22Rv1 (cell line): ENCODE results near the gene DDT.
"Not testable (repeated sequence)": the region's sequence is repeated elsewhere in the genome, so short reads cannot be mapped to it uniquely, and the experiment has no call there.

ENCODE experiments used
- H3K27ac ChIP-seq: fragments of 450-650 bp; 2 replicates; pipeline ENCODE4 v1.5.1; 2017
- ZFX ChIP-seq: fragments of 450-650 bp; IDR thresholded peaks from 2 replicates; pipeline ENCODE4 v1.6.1; 2017; ENCODE audit warnings: antibody characterized with exemption, borderline replicate concordance
- TF ChIP-seq, protein P1 (sequence below): fragments of 450-650 bp; IDR thresholded peaks from 2 replicates; pipeline ENCODE4 v1.5.1; 2017; ENCODE audit warnings: mild to moderate bottlenecking

The DDT gene

DNA sequence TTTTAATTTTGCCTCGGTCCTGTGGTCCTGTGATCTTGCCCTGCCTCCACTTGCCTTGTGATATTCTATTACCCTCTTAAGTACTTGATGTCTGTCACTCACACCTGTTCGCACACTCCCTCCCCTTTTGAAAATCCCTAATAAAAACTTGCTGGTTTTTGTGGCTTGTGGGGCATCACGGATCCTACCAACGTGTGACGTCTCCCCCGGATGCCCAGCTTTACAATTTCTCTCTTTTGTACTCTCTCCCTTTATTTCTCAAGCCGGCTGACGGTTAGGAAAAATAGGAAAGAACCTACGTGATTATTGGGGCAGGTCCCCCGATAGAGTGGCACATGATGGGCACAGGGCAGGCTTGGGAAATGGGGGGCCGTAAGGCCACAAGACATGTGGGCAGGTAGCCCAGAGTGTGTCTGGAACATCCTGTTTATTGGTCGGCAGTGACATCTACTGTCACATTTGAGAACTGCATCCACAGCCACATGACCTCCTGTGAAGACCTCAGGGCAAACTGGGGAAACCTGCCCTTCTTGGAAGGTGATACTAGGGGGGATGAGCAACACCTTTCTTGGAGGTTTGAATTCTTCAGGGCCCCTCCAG is 17.8 kb downstream of the DDT start:
- TF ChIP-seq, protein P1, sequence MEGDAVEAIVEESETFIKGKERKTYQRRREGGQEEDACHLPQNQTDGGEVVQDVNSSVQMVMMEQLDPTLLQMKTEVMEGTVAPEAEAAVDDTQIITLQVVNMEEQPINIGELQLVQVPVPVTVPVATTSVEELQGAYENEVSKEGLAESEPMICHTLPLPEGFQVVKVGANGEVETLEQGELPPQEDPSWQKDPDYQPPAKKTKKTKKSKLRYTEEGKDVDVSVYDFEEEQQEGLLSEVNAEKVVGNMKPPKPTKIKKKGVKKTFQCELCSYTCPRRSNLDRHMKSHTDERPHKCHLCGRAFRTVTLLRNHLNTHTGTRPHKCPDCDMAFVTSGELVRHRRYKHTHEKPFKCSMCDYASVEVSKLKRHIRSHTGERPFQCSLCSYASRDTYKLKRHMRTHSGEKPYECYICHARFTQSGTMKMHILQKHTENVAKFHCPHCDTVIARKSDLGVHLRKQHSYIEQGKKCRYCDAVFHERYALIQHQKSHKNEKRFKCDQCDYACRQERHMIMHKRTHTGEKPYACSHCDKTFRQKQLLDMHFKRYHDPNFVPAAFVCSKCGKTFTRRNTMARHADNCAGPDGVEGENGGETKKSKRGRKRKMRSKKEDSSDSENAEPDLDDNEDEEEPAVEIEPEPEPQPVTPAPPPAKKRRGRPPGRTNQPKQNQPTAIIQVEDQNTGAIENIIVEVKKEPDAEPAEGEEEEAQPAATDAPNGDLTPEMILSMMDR: peak; percentile 73
- H3K27ac ChIP-seq: not testable (repeated sequence)

DNA sequence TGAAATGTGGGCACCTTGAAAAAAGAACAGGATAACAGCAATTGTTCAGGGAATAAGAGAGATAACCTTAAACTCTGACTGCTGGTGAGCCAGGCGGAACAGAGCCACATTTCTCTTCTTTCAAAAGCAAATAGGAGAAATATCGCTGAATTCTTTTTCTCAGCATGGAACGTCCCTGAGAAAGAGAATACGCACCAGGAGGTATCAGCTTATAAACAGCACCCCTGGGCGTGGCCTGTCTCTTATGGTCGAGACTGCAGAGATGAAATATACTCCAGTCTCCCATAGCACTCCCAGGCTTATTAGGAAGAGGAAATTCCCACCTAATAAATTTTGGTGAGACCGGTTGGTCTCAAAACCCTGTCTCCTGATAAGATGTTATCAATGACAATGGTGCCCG is 18.4 kb downstream of the DDT start:
- H3K27ac ChIP-seq: not testable (repeated sequence)

DNA sequence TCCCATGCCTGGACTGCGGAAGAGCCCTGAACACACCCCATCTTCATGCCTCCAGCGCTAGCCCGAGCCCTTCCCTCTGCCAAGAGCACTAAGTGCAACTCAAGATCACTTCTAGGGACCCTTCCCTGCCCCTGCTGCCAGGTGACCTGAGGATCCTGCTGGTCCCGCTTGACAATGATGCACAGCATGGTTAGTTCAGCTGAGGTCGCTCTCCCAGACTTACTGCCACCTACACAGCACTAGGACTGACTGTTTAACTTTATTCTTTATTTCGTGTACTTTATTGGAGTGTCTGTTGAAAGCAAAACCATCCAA is 19.3 kb downstream of the DDT start:
- H3K27ac ChIP-seq: not testable (repeated sequence)

DNA sequence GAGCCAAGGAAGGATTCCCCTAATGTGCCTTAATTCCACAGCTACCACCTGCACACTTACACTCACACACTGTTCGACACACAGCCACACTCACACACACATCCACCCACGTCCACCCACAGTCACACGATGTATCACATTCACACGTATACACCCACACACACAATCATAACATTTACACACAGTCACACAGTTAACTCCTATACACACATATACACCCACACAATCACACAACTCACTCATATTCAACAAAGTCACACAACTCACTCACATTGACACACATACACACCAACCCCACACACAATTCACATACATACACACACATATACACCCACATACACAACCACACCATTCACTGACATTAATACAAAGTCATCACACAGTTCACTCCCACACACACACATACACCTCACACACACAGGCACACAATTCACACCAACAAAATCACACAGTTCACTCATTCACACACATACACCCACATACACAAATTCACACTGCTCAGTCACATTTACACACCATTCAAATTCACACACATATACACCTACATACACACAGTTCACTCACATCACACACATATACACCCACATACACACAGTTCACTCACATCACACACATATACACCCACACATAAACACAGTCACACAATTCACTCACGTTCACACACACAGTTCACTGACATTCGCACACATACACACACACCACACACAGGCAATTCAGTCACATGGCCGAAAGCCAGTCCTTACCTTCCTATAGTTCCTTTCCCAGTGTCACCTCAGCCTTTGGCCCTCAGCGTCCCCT is 19.8 kb downstream of the DDT start:
- H3K27ac ChIP-seq: not testable (repeated sequence)

DNA sequence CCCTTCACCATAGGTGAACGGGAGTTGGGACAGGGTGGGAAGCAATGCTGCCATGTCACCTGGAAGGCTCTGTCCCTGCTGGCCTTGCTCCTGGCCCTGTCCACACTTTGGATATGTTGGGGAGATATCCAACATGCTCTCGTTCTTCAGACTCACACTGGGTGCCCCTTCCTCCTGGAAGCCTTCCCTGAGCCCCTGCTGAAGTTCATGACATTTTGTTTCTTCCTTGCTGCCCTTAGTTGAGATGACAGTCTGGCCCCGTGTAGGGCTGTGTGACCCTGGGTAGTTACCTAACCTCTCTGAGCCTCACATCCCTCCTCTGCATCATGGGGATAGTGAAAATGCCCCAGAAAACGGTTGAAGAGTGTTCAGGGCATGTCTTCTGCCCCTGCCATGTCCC is 20.8 kb downstream of the DDT start:
- not testable (repeated sequence) for H3K27ac ChIP-seq

DNA sequence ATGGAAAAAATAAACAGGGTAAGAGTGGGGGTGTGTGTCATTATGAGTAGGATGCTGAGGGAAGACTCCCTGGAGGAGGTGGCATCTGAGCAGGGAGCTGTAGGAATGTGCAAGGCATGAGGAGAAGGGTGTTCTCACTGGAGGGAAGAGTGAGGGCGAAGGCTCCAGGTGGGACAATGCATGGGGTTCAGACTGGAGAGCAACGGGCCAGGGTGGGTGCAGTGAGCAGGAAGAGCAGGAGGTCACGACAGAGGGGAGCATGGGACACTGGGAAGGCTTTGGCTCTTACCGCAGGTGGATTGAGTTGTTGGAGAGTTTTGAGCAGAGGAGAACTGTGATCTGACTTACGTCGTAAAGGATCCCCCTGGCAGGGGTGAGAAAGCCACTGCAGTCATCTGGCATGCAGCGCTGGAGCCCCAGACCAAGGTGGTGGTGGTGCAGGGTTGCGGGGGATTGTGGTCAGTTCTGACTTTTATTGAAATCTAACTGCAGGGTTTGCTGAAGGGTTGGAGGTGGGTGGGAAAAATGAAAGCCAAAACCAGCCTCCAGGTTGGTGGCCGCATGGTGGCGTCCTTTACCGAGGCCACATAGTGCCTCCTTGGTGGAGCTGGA is 21.3 kb downstream of the DDT start:
- not testable (repeated sequence) for H3K27ac ChIP-seq

DNA sequence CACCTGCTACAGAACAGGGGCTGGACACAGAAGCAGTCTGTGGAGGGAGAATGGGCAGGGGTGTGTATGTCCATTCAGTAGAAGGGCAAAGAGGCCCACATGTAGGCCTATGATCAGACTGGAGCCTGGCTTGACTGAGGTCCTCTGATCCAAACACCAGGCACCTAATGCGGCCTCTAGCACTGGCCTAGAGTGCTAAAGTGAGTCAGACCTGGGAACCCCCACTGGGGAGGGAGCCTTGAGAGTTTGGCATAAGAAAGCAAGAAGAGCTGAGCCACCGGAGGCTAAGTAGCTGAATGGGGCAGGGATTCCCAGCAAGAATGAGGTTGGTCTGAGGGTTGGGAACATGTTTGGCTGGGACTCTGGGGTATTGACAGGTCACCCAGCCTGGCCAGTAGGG is 22.9 kb downstream of the DDT start:
- not testable (repeated sequence) for H3K27ac ChIP-seq

DNA sequence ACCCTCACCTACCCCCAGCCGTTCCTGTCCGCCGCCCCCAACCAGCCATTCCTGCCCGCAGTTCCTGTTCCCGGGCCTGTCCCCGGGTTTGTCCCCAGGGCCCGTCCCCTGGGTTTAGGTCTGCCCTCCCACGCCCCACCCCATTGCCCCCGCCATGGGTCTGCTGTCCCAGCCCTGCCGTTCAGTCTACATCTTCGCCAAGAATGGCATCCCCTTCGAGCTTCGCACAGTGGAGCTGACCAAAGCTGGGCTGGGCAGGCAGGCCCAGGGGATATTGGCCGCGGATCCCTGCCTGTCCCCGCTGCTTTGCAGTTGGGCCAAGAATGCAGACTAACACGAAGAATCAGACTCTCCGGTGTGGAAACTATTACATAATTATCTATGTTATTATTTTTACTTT is 24.5 kb downstream of the DDT start:
- not testable (repeated sequence) for H3K27ac ChIP-seq

DNA sequence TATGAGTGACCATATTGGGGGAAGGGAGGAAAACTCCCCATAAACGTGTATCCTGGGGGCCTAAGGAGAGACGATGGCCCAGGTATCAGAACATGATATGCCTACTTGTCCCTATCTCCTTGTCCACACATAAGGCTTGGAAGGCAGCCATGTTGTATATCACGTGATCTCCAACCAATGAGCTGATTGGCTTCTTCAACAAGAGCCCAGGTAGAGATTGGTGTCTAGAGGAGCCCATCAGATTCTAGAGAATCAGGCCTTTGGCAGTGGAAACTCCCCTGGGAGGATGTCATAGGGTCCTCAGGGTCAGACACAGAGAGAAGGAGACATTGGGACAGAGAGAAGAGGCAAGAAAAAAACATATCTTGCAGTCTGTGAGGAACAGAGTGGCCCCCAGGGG is 26.9 kb downstream of the DDT start:
- not testable (repeated sequence) for H3K27ac ChIP-seq

DNA sequence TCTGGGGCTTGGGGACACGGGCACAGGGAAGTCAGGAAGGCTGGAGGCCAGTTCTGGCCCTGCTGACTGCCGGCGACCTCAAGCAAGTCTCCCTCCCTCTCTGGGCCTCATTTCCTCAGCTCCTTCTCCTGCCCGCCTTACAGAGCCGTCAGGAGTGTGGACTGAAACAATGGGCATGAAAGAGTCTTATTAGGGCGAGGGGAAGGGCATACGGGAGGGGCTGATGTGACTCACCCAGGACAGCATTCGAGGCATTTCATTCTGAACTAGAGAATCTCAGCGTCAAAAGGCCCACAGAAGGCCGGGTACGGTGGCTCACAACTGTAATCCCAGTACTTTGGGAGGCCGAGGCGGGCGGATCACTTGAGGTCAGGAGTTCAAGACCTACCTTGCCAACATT is 34.1 kb downstream of the DDT start:
- not testable (repeated sequence) for H3K27ac ChIP-seq

DNA sequence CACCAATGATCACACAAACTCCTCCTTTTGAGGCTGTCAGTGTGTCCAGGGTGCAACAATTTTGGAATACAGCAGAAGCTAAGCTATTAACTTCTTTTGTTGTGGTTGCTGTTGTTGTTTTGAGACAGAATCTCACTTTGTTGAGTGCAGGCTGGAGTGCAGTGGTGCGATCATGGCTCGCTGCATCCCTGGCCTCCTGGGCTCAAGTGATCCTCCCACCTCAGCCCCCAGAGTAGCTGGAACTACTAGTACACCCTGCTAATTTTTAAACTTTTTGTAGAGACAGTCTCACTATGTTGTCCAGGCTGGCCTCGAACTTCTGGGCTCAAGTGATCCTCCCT is 35.3 kb downstream of the DDT start:
- no peak overlapping the region for H3K27ac ChIP-seq
- TF ChIP-seq, protein P1: no peak
- TF ChIP-seq ZFX: no peak

DNA sequence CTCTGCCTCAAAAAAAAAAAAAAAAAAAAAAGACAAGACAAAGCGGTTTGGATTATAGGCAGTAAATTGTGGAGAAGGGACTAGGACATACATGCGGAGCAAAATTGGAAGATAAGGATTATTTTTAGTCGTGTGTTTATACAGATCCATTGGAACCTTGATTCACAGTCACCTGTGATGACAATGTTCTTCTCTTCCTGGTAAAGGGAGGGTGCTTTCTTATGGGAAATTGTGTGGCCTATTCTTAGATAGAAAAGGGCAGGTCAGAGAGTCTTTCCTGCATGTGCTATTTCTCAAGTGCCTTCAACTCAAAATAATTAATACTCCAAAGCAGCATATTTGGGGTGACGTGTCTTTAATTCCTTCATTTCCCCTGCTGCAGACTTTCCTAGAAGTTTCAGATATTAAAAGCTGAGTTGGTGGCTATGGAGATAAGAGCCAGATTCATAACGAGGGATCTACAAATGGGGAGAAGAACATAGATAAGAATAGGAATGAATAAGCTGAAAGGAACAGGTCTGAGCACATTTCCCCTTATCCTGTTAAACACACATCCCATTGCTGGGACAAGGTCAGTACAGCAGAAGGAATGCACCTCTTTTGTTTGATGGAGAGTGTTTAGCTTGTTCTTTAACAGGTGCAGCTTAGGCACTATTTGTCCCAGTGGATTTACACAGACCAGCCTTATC is 35.8 kb downstream of the DDT start:
- TF ChIP-seq ZFX: no peak
- TF ChIP-seq, protein P1: no peak
- no peak overlapping the region for H3K27ac ChIP-seq
